GM18873 (cell line): ENCODE data around the gene CUL9.

ENCODE experiments used
- ATAC-seq: cut with Tn5 transposase; IDR thresholded peaks from one replicate; pipeline ENCODE4 v1.9.1; 2021; ENCODE audit warnings: mild to moderate bottlenecking, moderate library complexity, moderate number of reproducible peaks; ENCODE audit not compliant: unreplicated experiment, low FRiP score

CUL9 gene

DNA sequence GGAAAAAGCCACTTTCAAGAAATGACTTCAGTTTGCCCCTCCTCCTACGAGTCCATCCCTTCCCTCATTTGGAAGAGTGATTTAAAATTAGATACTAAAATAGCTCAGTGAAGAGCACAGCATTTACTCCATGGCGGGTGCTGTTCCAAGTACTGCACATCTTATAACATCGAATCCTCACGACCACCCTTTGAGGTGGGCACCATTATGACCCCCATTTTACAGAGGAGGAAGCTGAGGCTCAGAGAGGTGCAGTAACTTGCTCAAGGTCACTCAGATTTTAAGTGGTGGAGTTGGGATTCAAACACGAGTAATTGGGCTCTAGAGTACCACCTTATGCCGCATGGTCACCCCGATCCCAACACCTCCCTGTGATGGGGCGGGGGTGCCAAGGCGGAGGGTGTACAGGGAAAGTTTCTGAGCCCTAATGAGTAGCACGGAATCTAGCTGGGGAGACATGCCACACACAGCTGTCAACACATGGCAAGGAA, 86.8 kb downstream of the CUL9 start:
- ATAC-seq: no peak

DNA sequence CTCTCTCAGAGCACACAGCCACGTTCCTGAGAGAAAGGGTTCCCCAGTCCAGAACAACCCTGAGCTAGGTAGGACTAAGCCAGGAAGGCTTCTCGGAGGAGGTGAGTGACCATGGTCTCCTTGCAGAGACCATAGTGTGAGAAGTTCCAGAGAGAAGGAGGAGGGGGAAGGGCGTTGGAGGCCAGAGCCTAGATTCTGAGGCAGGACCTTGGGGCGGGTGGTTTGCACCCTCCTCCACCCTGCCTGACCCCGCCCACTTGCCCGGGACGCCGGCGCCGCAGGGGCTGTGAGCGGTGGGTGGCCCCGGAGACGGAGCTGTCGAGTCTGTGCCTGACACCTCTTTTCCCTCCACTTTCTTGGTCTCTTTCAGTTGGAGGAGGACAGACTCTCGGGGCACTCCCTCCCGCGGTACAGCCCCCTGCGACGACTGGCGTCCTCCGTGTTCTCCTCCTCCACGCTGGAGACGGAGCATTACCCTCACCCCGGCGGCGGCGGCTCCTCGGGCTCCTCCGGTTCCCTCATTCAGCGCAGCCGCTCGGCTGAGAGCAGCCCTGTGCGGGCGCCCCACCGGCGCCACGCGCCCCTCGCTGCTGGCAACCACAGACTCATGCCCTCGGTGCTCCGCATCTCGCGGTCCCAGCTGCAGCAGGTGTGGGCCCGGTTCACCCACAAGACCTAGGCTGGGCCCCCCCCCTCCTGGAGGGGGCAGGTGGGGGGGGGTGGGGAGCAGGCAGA, 87.4 kb downstream of the CUL9 start:
- ATAC-seq: no peak

DNA sequence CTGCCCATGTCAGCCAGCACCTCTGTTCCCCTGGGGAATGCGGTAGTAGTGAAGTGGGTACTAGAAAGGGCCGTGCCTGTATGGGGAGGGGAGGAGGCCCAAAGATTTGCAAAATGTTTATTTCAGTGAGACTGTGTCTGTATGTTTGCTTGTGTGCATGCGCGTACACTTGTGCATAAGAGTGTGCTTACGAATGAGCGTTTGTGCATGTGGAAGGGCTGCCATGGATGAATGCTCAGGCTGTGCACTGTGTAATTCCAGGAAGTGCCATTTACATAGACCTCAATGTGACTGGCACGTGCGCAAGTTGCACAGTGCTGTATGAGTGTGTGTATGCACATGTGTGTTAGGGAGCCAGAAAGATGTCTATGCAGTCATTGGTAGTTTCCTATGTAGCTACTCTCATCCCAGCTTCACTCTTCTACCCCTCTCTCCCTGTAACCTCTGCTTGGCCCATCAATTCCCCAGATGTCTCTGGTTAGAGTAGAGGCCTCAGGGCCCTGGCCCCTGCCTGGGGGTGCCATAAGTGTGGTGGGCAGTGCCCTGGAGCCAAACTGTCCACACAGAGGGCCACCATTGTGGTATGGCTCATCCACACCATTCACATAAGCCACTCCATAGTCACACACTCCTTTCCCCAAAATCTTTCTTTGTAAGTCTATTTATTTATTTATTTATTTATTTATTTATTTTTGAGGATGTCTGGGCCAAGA, 89.3 kb downstream of the CUL9 start:
- ATAC-seq: no peak

DNA sequence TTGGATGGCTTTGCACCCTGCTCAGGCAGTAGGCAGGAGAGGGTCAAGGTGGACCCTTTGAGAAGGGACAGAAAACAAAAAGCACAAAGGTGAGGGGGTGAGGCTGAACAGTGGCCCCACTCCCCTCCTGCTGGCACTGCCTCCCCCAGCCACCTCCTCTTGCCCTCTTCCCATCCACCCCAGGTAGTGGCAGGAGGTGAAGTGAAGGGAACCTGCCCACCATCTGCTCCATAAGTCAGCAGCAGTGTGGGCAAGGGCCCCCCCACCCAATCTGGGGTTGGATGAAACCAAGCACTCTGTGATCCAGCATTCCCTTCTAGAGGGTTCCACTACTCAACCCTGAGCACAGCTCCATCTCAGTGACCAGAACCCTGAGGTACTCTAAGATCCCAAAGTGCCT, 89.9 kb downstream of the CUL9 start:
- no peak for ATAC-seq

DNA sequence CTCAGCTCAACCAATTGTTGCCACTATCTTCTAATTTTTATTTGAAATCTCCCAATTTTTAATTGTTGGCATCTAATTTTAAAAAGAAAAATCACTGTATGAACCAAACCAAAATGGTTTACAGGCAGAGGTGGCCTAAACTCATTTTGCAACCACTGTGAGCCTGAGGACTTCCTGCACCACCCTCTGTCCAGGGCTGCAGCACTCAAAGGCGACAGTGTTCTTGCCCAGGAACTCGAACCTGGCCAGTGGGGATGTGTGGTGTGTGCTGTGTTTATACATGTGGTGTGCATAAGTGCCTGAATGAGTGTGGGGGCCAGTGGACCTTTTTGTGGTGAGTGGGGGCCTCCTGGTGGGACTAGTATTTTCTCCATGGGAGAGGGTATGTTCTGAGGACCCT, 91.7 kb downstream of the CUL9 start:
- no peak for ATAC-seq
